ENCODE results near the gene TLE2.

The TLE2 gene

DNA sequence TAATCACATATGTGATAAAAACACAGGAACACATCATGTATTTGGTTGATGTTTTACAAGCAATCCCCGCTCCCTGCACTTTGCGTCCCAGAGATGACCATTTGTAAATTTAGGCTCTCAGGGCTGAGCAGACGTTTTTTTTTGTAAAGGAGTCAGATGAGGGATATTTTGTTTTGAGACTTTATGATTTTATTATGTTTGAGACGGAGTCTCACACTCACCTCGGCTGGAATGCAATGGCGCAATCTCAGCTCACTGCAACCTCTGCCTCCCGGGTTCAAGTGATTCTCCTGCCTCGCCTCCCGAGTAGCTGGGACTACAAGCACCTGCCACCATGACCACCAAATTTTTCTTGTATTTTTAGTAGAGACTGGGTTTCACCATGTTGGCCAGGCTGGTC is 50.3 kb downstream of the TLE2 start:
- in situ Hi-C loops (cut with MboI; ENCODE audit: low sequenced_read_pairs, unreplicated experiment), result no loop called here
- DNase-seq (ENCODE audit: low spot score), result no peak
- no peak for TF ChIP-seq CTCF (IDR thresholded peaks at IDR 0.05; ENCODE audit: borderline replicate concordance, control extremely low read depth, extremely low read depth, insufficient read depth, missing control alignments)

DNA sequence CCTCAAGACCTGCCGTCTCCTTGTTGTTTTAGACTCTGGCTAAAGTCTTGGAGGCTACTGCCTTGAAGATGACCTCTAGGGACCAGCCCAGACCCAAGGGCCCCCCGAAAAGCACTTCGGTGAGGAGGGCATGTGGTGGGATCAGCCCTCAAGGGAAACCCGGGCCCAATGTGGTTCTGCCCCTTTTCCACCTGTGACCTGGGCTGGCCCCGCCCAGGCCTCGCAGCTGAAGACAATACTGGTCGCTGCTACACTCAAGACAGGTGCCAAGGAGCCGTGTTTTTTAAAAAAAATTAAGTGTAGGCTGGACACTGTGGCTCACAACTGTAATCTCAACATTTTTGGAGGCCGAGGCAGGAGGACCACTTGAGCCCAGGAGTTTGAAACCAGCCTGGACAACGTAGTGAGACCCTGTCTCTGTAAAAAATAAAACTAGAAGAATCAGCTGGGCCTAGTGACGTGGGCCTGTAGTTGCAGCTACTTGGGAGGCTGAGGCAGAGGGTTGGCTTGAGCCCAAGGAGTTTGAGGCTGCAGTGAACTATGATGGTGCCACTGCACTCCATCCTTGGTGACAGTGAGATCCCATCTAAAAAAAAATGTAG is 50.8 kb downstream of the TLE2 start:
- DNase-seq (ENCODE audit: low spot score), result no peak
- in situ Hi-C loops (cut with MboI; ENCODE audit: low sequenced_read_pairs, unreplicated experiment), result no loop called here
- TF ChIP-seq CTCF (IDR thresholded peaks at IDR 0.05; ENCODE audit: borderline replicate concordance, control extremely low read depth, extremely low read depth, insufficient read depth, missing control alignments), result no peak

DNA sequence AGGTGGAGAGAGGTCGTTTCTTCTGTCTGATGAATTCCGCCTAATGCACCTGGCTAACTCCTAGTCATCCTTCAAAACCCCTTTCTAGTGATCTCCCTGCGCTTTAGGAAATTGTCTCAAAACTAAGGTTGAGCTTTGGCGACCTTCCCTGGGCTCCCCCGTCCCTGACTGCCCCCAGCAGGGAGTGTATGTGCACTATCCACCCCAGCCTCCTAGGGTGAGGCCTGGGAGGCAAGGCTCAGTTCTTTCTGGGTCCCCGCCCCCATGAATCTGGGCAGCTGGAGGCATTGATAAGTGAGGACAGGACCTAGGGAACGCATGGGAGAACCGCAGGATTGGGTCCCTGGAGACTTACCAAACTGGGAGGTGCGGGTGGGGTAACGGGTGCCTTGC is 51.3 kb downstream of the TLE2 start:
- in situ Hi-C loops (cut with MboI; ENCODE audit: low sequenced_read_pairs, unreplicated experiment), result no loop called here
- TF ChIP-seq CTCF (IDR thresholded peaks at IDR 0.05; ENCODE audit: borderline replicate concordance, control extremely low read depth, extremely low read depth, insufficient read depth, missing control alignments), result no peak
- peak; percentile 53 for DNase-seq (ENCODE audit: low spot score)

- peak; percentile 100 for DNase-seq (ENCODE audit: low spot score)
- in situ Hi-C loops (cut with MboI; ENCODE audit: low sequenced_read_pairs, unreplicated experiment), result no loop called here
- no peak for TF ChIP-seq CTCF (IDR thresholded peaks at IDR 0.05; ENCODE audit: borderline replicate concordance, control extremely low read depth, extremely low read depth, insufficient read depth, missing control alignments)
Measured at GRCh38 chr19:2977001-2977745, 51.9 kb downstream of the TLE2 start, which contains the start of gene TLE6. Gene TLE6 (plus strand): TSS chr19:2977564. CDS start chr19:2978234, 670 bp downstream.

- no peak for DNase-seq (ENCODE audit: low spot score)
- no peak for TF ChIP-seq CTCF (IDR thresholded peaks at IDR 0.05; ENCODE audit: borderline replicate concordance, control extremely low read depth, extremely low read depth, insufficient read depth, missing control alignments)
- in situ Hi-C loops (cut with MboI; ENCODE audit: low sequenced_read_pairs, unreplicated experiment), result no loop called here
Measured at GRCh38 chr19:2976609-2977000, 52.5 kb downstream of the TLE2 start.

GRCh38 chr19:2974342-2975041 is 54.6 kb downstream of the TLE2 start:
- DNase-seq (ENCODE audit: low spot score), result no peak
- no peak for TF ChIP-seq CTCF (IDR thresholded peaks at IDR 0.05; ENCODE audit: borderline replicate concordance, control extremely low read depth, extremely low read depth, insufficient read depth, missing control alignments)
- in situ Hi-C loops (cut with MboI; ENCODE audit: low sequenced_read_pairs, unreplicated experiment), result no loop called here

Data from GM13976 (cell line).